ENCODE data around the gene LGMN. TPM values are rescaled to one million over a fixed set of nuclear protein-coding genes. Genes with fewer than 3 reads are reported as not detected.
A peak's percentile ranks its signal among the peaks of the same experiment; 100 is the strongest.

The LGMN gene
- polyA plus RNA-seq, 3 donors, result 1.7 to 3.3 (median 2.9) TPM

DNA sequence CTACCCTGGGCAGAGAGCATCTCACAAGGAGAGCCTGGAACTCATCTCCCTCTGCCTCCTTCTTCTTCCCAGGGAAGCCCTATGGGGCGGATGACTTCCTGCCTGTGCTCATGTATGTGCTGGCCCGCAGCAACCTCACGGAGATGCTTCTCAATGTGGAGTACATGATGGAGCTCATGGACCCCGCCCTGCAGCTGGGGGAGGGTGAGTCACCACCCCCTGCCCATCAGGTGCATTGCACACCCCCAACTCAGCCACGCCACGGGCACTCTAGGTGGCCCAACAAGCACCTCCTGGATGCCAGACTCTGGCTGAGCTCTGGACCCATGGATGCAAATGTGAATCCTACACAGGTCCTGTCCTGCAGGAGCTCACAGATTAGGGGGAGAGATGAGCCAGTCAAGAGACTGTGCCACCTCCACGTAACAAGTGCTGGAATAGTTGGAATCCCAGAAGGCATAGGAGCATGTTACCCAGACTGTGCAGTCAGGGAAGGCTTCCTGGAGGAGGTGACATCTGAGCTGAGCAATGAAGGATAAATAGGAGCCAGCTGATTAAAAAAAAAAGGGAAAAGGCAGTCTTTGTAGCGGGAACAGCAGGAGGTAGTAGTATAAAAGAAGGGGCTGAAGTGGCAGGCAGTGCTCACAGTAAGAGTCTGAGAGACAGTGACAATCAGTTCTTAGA lies 71.9 kb downstream of the LGMN start:
- intact Hi-C loops (cut with micrococcal nuclease), result loop anchor here in 1 of 2 donors (5.0 kb wide), 1 partner anchor 64 kb away; no protein-coding TSS in a partner anchor
- H3K4me1 Mint-ChIP-seq, result peaks cover 56% of the 10 kb centered on the region
- H3K9ac ChIP-seq (ENCODE audit: insufficient read depth, low read length, poor library complexity, severe bottlenecking), result peak overlapping the region; percentile 9

DNA sequence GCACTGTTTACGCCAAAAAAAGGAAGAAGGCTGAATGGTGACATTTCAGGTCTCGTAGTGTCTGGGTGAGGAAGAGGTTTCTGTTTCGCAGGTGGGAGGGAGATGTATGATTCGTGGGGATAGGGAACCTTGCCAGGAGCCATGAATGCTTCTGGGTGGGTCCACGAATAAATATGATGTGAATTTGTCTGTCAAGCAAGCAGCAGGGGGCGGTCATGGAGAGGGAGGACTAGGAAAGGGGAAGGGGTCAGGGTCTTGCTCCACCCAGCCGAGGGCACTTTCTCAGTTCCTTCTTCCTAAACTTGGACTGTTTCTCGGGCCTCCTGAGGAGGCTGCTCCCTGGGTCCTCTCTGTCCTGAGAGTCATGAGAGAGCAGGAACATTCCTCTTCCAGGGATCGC lies 72.5 kb downstream of the LGMN start:
- intact Hi-C loops (cut with micrococcal nuclease), result loop anchor here in 1 of 2 donors (5.0 kb wide), 1 partner anchor 64 kb away; no protein-coding TSS in a partner anchor
- TF ChIP-seq, protein P1, sequence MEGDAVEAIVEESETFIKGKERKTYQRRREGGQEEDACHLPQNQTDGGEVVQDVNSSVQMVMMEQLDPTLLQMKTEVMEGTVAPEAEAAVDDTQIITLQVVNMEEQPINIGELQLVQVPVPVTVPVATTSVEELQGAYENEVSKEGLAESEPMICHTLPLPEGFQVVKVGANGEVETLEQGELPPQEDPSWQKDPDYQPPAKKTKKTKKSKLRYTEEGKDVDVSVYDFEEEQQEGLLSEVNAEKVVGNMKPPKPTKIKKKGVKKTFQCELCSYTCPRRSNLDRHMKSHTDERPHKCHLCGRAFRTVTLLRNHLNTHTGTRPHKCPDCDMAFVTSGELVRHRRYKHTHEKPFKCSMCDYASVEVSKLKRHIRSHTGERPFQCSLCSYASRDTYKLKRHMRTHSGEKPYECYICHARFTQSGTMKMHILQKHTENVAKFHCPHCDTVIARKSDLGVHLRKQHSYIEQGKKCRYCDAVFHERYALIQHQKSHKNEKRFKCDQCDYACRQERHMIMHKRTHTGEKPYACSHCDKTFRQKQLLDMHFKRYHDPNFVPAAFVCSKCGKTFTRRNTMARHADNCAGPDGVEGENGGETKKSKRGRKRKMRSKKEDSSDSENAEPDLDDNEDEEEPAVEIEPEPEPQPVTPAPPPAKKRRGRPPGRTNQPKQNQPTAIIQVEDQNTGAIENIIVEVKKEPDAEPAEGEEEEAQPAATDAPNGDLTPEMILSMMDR (IDR thresholded peaks at IDR 0.05), result peak; percentile 31
- Mint-ChIP-seq H3K36me3 (peaks cover 81 to 97% of the 10 kb centered on the region in 2 donors), H3K4me1 (peaks cover 55% of the 10 kb centered on the region), H3K27ac (peak overlapping the region; percentile 87 to 97 (median 95)), H3K9me3 (peaks cover 6 to 14% (median 9%) of the 10 kb centered on the region in 7 donors), H3K4me3 (peak overlapping the region; percentile 61 to 67), H3K27me3 (ENCODE audit: low read depth in 3 of 3) (peaks cover 0 to 2% (median 0%) of the 10 kb centered on the region in 3 donors)
- H3K4me1 ChIP-seq (ENCODE audit: control insufficient read depth in 1 of 2, insufficient read depth in 2 of 2, low read length in 2 of 2), result peaks cover 45 to 57% of the 10 kb centered on the region in 2 donors
- H3K4me2 ChIP-seq (replicated peaks; ENCODE audit: extremely low read depth, low read length, poor library complexity, severe bottlenecking), result peak overlapping the region; percentile 55
- H3K4me3 ChIP-seq (replicated peaks in 1 of 3; ENCODE audit: low read depth in 2 of 3, low read length in 3 of 3), result peak overlapping the region in 1 of 3 experiments; percentile 55
- H4K20me1 ChIP-seq (ENCODE audit: insufficient read depth, low read length), result peaks cover 100% of the 10 kb centered on the region
- no peak overlapping the region for H2AFZ ChIP-seq (ENCODE audit: insufficient read depth, low read depth, low read length, poor library complexity, severe bottlenecking)
- peaks cover 97% of the 10 kb centered on the region for H3K79me2 ChIP-seq (ENCODE audit: insufficient read depth, low read length)
- 9% methylated on average over 7 of the region's 9 CpGs for WGBS (ENCODE audit: insufficient coverage)
- DNase-seq, result peak; percentile 77 to 86 (median 83)
- peaks cover 0 to 4% of the 10 kb centered on the region in 2 donors for H3K9me3 ChIP-seq (replicated peaks in 1 of 2; ENCODE audit: control insufficient read depth in 1 of 2, insufficient read depth in 1 of 2, low read length in 2 of 2)
- H3K27me3 ChIP-seq (ENCODE audit: control insufficient read depth in 2 of 2, insufficient read depth in 2 of 2, low read length in 2 of 2), result no peaks in the 10 kb centered on the region
- peak overlapping the region; percentile 82 to 85 for H3K27ac ChIP-seq (ENCODE audit: low read depth in 1 of 2, low read length in 2 of 2)
- peak overlapping the region; percentile 33 for H3K9ac ChIP-seq (ENCODE audit: insufficient read depth, low read length, poor library complexity, severe bottlenecking)
- H3K36me3 ChIP-seq (replicated peaks in 1 of 2; ENCODE audit: control insufficient read depth in 1 of 2, insufficient read depth in 2 of 2, low read length in 2 of 2), result peaks cover 75 to 98% of the 10 kb centered on the region in 2 donors

More for the DNA sequence above, 71.9 kb downstream of the LGMN start:
- peaks cover 6 to 14% (median 9%) of the 10 kb centered on the region in 7 donors for H3K9me3 Mint-ChIP-seq
- H3K36me3 Mint-ChIP-seq, result peaks cover 81 to 97% of the 10 kb centered on the region in 2 donors
- H3K27ac Mint-ChIP-seq, result peak overlapping the region; percentile 87 to 97 (median 95)
- H3K9me3 ChIP-seq (replicated peaks in 1 of 2; ENCODE audit: control insufficient read depth in 1 of 2, insufficient read depth in 1 of 2, low read length in 2 of 2), result peaks cover 0 to 4% of the 10 kb centered on the region in 2 donors
- WGBS (ENCODE audit: insufficient coverage), result 86% methylated on average over 2 of the region's 8 CpGs
- peaks cover 100% of the 10 kb centered on the region for H4K20me1 ChIP-seq (ENCODE audit: insufficient read depth, low read length)
- peak in 2 of 3 donors; percentile 43 to 65 for DNase-seq
- H3K27me3 Mint-ChIP-seq (ENCODE audit: low read depth in 3 of 3), result peaks cover 0 to 2% (median 0%) of the 10 kb centered on the region in 3 donors
- TF ChIP-seq, protein P1 (IDR thresholded peaks at IDR 0.05), result no peak
- no peak overlapping the region for H2AFZ ChIP-seq (ENCODE audit: insufficient read depth, low read depth, low read length, poor library complexity, severe bottlenecking)
- peaks cover 77 to 98% of the 10 kb centered on the region in 2 donors for H3K36me3 ChIP-seq (replicated peaks in 1 of 2; ENCODE audit: control insufficient read depth in 1 of 2, insufficient read depth in 2 of 2, low read length in 2 of 2)
- H3K4me1 ChIP-seq (ENCODE audit: control insufficient read depth in 1 of 2, insufficient read depth in 2 of 2, low read length in 2 of 2), result peaks cover 49 to 63% of the 10 kb centered on the region in 2 donors
- H3K27ac ChIP-seq (ENCODE audit: low read depth in 1 of 2, low read length in 2 of 2), result peak overlapping the region; percentile 82 to 85
- H3K4me2 ChIP-seq (replicated peaks; ENCODE audit: extremely low read depth, low read length, poor library complexity, severe bottlenecking), result peak overlapping the region; percentile 55
- H3K4me3 ChIP-seq (replicated peaks in 1 of 3; ENCODE audit: low read depth in 2 of 3, low read length in 3 of 3), result peak overlapping the region in 1 of 3 experiments; percentile 55
- H3K4me3 Mint-ChIP-seq, result peak overlapping the region; percentile 61 to 67
- no peaks in the 10 kb centered on the region for H3K27me3 ChIP-seq (ENCODE audit: control insufficient read depth in 2 of 2, insufficient read depth in 2 of 2, low read length in 2 of 2)
- peaks cover 97% of the 10 kb centered on the region for H3K79me2 ChIP-seq (ENCODE audit: insufficient read depth, low read length)
